HEK293 (cell line): ENCODE data around the gene SLC66A2.

Source experiments
- CTCF ChIA-PET: fragments of 350-600 bp; formaldehyde crosslinking; extraction: SDS; loops from one replicate; lab custom pipeline; 2021; ENCODE audit warnings: antibody characterized with exemption; lab: Yijun Ruan, JAX
- POLR2A ChIA-PET: fragments of 300-600 bp; formaldehyde crosslinking; extraction: SDS; loops from one replicate; lab custom pipeline; 2020; ENCODE audit warnings: antibody characterized with exemption, inconsistent platforms; lab: Yijun Ruan, JAX
- H3K27ac ChIP-seq: fragments of 200-500 bp; sonication (Bioruptor generic); 2 replicates; pipeline ENCODE4 v1.5.1; 2014; ENCODE audit warnings: low read depth, low read length, control low read depth, inconsistent platforms; ENCODE audit errors: extremely low read depth
- H3K36me3 ChIP-seq, 2 experiments: fragments of 200-500 bp in 1 of 2; sonication (Bioruptor generic) in 1 of 2; 1 replicate in 1 of 2; 2 replicates in 1 of 2; pipeline ENCODE4 v1.5.1; 2014 to 2017; ENCODE audit warnings: inconsistent platforms in 2 of 2, low read length in 2 of 2; ENCODE audit not compliant: control insufficient read depth in 2 of 2, insufficient read depth in 1 of 2
- H3K4me1 ChIP-seq: fragments of 200-500 bp; sonication (Bioruptor generic); 2 replicates; pipeline ENCODE4 v1.5.1; 2014; ENCODE audit warnings: mild to moderate bottlenecking, low read length, inconsistent platforms; ENCODE audit not compliant: control insufficient read depth, insufficient read depth
- H3K4me3 ChIP-seq: 2 replicates; pipeline ENCODE4 v1.5.1; 2011; ENCODE audit warnings: low read depth, mild to moderate bottlenecking, control low read depth, low read length, moderate library complexity
- H3K9me3 ChIP-seq: fragments of 200-500 bp; sonication (Bioruptor generic); 2 replicates; pipeline ENCODE4 v1.5.1; 2014; ENCODE audit warnings: low read depth, low read length, inconsistent platforms; ENCODE audit not compliant: control insufficient read depth, insufficient read depth
- HOXA7 ChIP-seq: sonication (generic); formaldehyde crosslinking; IDR thresholded peaks from 2 replicates; pipeline ENCODE4 v1.8.1; 2022; ENCODE audit warnings: missing genetic modification reagents, borderline replicate concordance
- OSR2 ChIP-seq: fragments of 450-650 bp; formaldehyde crosslinking; IDR thresholded peaks from 2 replicates; pipeline ENCODE4 v1.5.1; 2016; ENCODE audit warnings: missing biosample characterization, missing genetic modification characterization
- REPIN1 ChIP-seq: fragments of 450-650 bp; formaldehyde crosslinking; IDR thresholded peaks from 2 replicates; pipeline ENCODE4 v1.5.1; 2017; ENCODE audit warnings: missing biosample characterization, missing genetic modification characterization, low read depth
- SP2 ChIP-seq: fragments of 450-650 bp; formaldehyde crosslinking; IDR thresholded peaks from 2 replicates; pipeline ENCODE4 v1.5.1; 2016; ENCODE audit warnings: missing biosample characterization, missing genetic modification characterization
- SP7 ChIP-seq: fragments of 450-650 bp; formaldehyde crosslinking; IDR thresholded peaks from 2 replicates; pipeline ENCODE4 v1.5.1; 2016; ENCODE audit warnings: missing biosample characterization, missing genetic modification characterization
- ZBTB1 ChIP-seq: fragments of 450-650 bp; formaldehyde crosslinking; IDR thresholded peaks from 2 replicates; pipeline ENCODE4 v1.5.1; 2016; ENCODE audit warnings: missing biosample characterization, missing genetic modification characterization
- ZFP37 ChIP-seq: fragments of 450-650 bp; formaldehyde crosslinking; IDR thresholded peaks from 2 replicates; pipeline ENCODE4 v1.5.1; 2016; ENCODE audit warnings: missing biosample characterization, missing genetic modification characterization
- ZNF146 ChIP-seq: fragments of 450-650 bp; formaldehyde crosslinking; IDR thresholded peaks from 2 replicates; pipeline ENCODE4 v1.5.1; 2016; ENCODE audit warnings: missing biosample characterization, missing genetic modification characterization
- ZNF596 ChIP-seq: fragments of 450-650 bp; IDR thresholded peaks from 2 replicates; pipeline ENCODE4 v1.5.0; 2018; ENCODE audit warnings: missing biosample characterization, mild to moderate bottlenecking, missing genetic modification characterization, moderate library complexity
- ZNF623 ChIP-seq: fragments of 450-650 bp; formaldehyde crosslinking; IDR thresholded peaks from 2 replicates; pipeline ENCODE4 v1.5.1; 2016; ENCODE audit warnings: missing biosample characterization, missing genetic modification characterization
- TF ChIP-seq, protein P1 (sequence below): fragments of 450-650 bp; formaldehyde crosslinking; conservative IDR thresholded peaks from 2 replicates; pipeline ENCODE4 v1.5.1; 2016; ENCODE audit warnings: low read depth, missing biosample characterization, missing genetic modification characterization
- TF ChIP-seq, protein P2 (sequence below): fragments of 450-650 bp; formaldehyde crosslinking; IDR thresholded peaks from 2 replicates; pipeline ENCODE4; 2016; ENCODE audit warnings: missing biosample characterization, missing genetic modification characterization
- TF ChIP-seq, protein P3 (sequence below): fragments of 450-650 bp; formaldehyde crosslinking; IDR thresholded peaks from 2 replicates; pipeline ENCODE4 v1.5.1; 2017; ENCODE audit warnings: missing biosample characterization, missing genetic modification characterization
- TF ChIP-seq, protein P4 (sequence below): fragments of 450-650 bp; formaldehyde crosslinking; IDR thresholded peaks from 2 replicates; pipeline ENCODE4 v1.5.1; 2016; ENCODE audit warnings: missing biosample characterization, missing genetic modification characterization
- TF ChIP-seq, protein P5 (sequence below): fragments of 450-650 bp; formaldehyde crosslinking; IDR thresholded peaks from 2 replicates; pipeline ENCODE4 v1.5.1; 2016; ENCODE audit warnings: missing biosample characterization, missing genetic modification characterization

SLC66A2 gene

DNA sequence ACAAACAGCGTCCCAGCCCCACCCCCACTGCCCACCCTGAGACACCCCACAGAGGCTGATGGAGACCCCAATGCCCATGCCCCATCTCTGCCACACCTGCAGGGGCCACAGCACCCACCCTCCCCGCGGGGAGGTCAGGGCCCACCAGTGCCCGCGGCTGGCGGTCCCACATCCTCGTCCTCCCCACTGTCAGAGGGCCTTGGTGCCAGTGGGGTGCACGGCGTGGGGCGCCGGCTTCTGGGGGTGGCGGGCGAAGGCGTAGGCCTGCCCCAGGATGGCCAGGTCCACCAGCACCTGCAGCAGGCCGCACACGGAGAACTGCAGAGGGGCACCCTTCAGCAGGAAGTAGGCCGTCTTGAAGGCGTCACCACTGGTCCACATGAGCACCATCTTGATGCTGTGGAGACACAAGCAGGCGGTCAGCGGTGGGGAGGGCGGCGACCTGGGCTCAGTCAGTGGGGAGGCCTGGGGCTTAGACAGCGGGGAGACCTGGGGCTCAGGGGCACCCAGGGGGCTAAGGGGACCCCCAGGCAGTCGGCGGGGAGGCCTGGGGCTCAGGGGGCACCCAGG, 47.6 kb downstream of the SLC66A2 start (continued):
- TF ChIP-seq, protein P1, sequence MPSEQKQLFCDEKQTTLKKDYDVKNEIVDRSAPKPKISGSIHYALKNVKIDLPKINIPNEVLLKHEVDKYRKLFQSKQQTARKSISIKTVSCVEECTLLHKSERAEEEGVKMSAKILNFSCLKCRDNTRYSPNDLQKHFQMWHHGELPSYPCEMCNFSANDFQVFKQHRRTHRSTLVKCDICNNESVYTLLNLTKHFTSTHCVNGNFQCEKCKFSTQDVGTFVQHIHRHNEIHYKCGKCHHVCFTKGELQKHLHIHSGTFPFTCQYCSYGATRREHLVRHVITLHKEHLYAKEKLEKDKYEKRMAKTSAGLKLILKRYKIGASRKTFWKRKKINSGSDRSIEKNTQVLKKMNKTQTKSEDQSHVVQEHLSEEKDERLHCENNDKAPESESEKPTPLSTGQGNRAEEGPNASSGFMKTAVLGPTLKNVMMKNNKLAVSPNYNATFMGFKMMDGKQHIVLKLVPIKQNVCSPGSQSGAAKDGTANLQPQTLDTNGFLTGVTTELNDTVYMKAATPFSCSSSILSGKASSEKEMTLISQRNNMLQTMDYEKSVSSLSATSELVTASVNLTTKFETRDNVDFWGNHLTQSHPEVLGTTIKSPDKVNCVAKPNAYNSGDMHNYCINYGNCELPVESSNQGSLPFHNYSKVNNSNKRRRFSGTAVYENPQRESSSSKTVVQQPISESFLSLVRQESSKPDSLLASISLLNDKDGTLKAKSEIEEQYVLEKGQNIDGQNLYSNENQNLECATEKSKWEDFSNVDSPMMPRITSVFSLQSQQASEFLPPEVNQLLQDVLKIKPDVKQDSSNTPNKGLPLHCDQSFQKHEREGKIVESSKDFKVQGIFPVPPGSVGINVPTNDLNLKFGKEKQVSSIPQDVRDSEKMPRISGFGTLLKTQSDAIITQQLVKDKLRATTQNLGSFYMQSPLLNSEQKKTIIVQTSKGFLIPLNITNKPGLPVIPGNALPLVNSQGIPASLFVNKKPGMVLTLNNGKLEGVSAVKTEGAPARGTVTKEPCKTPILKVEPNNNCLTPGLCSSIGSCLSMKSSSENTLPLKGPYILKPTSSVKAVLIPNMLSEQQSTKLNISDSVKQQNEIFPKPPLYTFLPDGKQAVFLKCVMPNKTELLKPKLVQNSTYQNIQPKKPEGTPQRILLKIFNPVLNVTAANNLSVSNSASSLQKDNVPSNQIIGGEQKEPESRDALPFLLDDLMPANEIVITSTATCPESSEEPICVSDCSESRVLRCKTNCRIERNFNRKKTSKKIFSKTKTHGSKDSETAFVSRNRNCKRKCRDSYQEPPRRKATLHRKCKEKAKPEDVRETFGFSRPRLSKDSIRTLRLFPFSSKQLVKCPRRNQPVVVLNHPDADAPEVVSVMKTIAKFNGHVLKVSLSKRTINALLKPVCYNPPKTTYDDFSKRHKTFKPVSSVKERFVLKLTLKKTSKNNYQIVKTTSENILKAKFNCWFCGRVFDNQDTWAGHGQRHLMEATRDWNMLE (tag by site-specific recombination): no peak
- TF ChIP-seq ZNF623 (no peak), ZNF146 (no peak), REPIN1 (tag by site-specific recombination) (no peak), SP2 (tag by site-specific recombination) (no peak), ZBTB1 (tag by site-specific recombination) (no peak), ZNF596 (no peak)
- TF ChIP-seq, protein P2, sequence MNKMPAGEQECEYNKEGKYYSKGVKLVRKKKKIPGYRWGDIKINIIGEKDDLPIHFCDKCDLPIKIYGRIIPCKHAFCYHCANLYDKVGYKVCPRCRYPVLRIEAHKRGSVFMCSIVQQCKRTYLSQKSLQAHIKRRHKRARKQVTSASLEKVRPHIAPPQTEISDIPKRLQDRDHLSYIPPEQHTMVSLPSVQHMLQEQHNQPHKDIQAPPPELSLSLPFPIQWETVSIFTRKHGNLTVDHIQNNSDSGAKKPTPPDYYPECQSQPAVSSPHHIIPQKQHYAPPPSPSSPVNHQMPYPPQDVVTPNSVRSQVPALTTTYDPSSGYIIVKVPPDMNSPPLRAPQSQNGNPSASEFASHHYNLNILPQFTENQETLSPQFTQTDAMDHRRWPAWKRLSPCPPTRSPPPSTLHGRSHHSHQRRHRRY: no peak
- TF ChIP-seq, protein P3, sequence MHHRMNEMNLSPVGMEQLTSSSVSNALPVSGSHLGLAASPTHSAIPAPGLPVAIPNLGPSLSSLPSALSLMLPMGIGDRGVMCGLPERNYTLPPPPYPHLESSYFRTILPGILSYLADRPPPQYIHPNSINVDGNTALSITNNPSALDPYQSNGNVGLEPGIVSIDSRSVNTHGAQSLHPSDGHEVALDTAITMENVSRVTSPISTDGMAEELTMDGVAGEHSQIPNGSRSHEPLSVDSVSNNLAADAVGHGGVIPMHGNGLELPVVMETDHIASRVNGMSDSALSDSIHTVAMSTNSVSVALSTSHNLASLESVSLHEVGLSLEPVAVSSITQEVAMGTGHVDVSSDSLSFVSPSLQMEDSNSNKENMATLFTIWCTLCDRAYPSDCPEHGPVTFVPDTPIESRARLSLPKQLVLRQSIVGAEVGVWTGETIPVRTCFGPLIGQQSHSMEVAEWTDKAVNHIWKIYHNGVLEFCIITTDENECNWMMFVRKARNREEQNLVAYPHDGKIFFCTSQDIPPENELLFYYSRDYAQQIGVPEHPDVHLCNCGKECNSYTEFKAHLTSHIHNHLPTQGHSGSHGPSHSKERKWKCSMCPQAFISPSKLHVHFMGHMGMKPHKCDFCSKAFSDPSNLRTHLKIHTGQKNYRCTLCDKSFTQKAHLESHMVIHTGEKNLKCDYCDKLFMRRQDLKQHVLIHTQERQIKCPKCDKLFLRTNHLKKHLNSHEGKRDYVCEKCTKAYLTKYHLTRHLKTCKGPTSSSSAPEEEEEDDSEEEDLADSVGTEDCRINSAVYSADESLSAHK: no peak

DNA sequence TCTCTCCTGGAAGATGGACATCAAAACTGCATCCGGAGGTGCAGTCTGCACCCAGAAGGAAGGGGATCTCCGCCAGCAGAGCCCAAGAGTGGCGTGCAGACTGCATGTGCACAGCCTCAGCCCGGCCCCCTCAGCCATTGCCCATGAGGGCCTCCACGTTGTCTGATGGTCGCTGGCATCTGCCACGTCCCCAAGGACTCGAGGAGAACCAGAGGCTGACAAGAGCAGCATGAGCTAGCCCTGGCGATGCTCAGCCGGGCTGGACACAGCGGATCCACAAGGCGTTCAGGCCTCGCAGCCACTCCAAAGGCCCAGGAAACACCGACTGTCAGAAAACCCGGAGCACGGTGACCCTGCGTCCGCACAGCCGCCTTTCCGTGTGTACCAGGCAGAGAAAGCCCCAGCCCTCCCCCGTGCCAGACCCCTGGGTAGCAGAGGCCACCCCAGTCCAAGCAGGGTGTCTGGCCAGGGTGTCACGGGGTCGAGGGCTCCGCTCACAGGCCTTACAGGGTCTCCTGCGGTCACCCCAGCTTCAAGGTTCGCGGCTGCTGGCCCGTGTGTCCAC, 48.3 kb downstream of the SLC66A2 start:
- Histone ChIP-seq H3K4me1 (no peaks in the 10 kb centered on the region), H3K27ac (no peak overlapping the region), H3K36me3 (peaks cover 0 to 10% of the 10 kb centered on the region in 2 experiments; a peak in 1 of 3 replicates), H3K4me3 (no peak overlapping the region), H3K9me3 (no peaks in the 10 kb centered on the region)
- ChIA-PET CTCF (no interaction called here), POLR2A (no interaction called here)
- TF ChIP-seq, protein P4, sequence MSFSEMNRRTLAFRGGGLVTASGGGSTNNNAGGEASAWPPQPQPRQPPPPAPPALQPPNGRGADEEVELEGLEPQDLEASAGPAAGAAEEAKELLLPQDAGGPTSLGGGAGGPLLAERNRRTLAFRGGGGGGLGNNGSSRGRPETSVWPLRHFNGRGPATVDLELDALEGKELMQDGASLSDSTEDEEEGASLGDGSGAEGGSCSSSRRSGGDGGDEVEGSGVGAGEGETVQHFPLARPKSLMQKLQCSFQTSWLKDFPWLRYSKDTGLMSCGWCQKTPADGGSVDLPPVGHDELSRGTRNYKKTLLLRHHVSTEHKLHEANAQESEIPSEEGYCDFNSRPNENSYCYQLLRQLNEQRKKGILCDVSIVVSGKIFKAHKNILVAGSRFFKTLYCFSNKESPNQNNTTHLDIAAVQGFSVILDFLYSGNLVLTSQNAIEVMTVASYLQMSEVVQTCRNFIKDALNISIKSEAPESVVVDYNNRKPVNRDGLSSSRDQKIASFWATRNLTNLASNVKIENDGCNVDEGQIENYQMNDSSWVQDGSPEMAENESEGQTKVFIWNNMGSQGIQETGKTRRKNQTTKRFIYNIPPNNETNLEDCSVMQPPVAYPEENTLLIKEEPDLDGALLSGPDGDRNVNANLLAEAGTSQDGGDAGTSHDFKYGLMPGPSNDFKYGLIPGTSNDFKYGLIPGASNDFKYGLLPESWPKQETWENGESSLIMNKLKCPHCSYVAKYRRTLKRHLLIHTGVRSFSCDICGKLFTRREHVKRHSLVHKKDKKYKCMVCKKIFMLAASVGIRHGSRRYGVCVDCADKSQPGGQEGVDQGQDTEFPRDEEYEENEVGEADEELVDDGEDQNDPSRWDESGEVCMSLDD (tag by site-specific recombination): no peak
- TF ChIP-seq, protein P1 (tag by site-specific recombination): no peak
- TF ChIP-seq, protein P5, sequence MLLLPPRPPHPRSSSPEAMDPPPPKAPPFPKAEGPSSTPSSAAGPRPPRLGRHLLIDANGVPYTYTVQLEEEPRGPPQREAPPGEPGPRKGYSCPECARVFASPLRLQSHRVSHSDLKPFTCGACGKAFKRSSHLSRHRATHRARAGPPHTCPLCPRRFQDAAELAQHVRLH (tag by site-specific recombination): no peak
- TF ChIP-seq SP7 (tag by site-specific recombination): no peak
- TF ChIP-seq OSR2 (tag by site-specific recombination): no peak
- no peak for TF ChIP-seq HOXA7
- TF ChIP-seq ZNF596: no peak
- no peak for TF ChIP-seq ZFP37 (tag by site-specific recombination)
